MM.1S (cell line): ENCODE data around the gene PLCB1.

ENCODE experiments used
- CTCF ChIP-seq: fragments of 300-600 bp; sonication (generic); IDR thresholded peaks from 2 replicates; pipeline ENCODE4 v1.5.1; 2016; ENCODE audit warnings: antibody characterized with exemption, low read length, mixed read lengths
- EZH2 ChIP-seq: fragments of 300-600 bp; sonication (generic); optimal IDR thresholded peaks from 2 replicates; pipeline ENCODE3; 2017; ENCODE audit warnings: low read depth, mild to moderate bottlenecking, antibody characterized with exemption, low read length, mixed read lengths
- EZH2phosphoT487 ChIP-seq: fragments of 300-600 bp; sonication (generic); IDR thresholded peaks from 2 replicates; pipeline ENCODE4 v1.6.1; 2018; ENCODE audit warnings: antibody characterized with exemption, low read length

DNA sequence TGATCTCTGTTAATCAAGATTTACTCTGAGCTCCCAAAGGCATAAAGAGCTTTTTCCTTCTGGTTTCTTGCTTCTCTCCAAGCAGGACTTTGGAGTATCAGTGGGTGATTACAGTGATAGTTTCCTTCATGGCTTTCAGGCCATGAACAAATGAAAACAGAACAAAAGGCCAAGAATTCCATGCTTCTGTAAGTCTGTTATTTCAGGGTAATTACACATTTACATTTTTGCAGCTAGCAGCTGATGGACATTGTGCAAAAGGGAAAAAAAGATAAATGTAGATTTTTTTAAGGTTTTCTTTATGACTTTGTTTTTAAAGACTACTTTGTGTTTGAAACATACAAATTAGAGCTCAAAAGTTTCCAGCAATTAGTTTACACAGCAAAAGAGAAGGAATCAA lies 441.6 kb downstream of the PLCB1 start:
- TF ChIP-seq CTCF, result no peak
- TF ChIP-seq EZH2phosphoT487, result no peak
- TF ChIP-seq EZH2, result no peak
